GM23248 (cell line): ENCODE data around the gene APOBEC3H. TPM values are rescaled to one million over a fixed set of nuclear protein-coding genes. Genes with fewer than 3 reads are reported as not detected.

Source experiments
- DNase-seq: peaks from one replicate; pipeline ENCODE4 v3.0.0-alpha.2; 2015
- H2AFZ ChIP-seq: fragments of 200-600 bp; sonication (generic); 2 replicates; pipeline ENCODE4 v1.6.1; 2016; ENCODE audit warnings: antibody characterized with exemption
- H3F3A ChIP-seq: fragments of 200-600 bp; sonication (generic); 2 replicates; pipeline ENCODE4 v1.6.1; 2016; ENCODE audit warnings: mild to moderate bottlenecking, antibody characterized with exemption, mixed run types; ENCODE audit not compliant: insufficient read depth
- H3K27ac ChIP-seq: fragments of 200-600 bp; sonication (generic); 2 replicates; pipeline ENCODE4 v1.5.1; 2016; ENCODE audit warnings: mild to moderate bottlenecking
- H3K27me3 ChIP-seq: fragments of 200-600 bp; sonication (generic); replicated peaks from 2 replicates; pipeline ENCODE4 v1.6.1; 2016; ENCODE audit warnings: mild to moderate bottlenecking; ENCODE audit not compliant: insufficient read depth
- H3K36me3 ChIP-seq: fragments of 200-600 bp; sonication (generic); 2 replicates; pipeline ENCODE4 v1.6.1; 2016; ENCODE audit warnings: low read depth, mild to moderate bottlenecking
- H3K4me1 ChIP-seq: fragments of 200-600 bp; sonication (generic); 2 replicates; pipeline ENCODE4 v1.6.1; 2016; ENCODE audit warnings: mild to moderate bottlenecking; ENCODE audit not compliant: insufficient read depth
- H3K4me2 ChIP-seq: fragments of 200-600 bp; sonication (generic); one replicate; pipeline ENCODE4 v1.6.1; 2016; ENCODE audit warnings: mild to moderate bottlenecking; ENCODE audit not compliant: unreplicated experiment
- H3K4me3 ChIP-seq: fragments of 200-600 bp; sonication (generic); 2 replicates; pipeline ENCODE4 v1.5.1; 2016; ENCODE audit warnings: mild to moderate bottlenecking
- H3K79me2 ChIP-seq: fragments of 200-600 bp; sonication (generic); 2 replicates; pipeline ENCODE4 v1.6.1; 2016; ENCODE audit warnings: mild to moderate bottlenecking; ENCODE audit not compliant: insufficient read depth
- H3K9ac ChIP-seq: fragments of 200-600 bp; sonication (generic); 2 replicates; pipeline ENCODE4 v1.6.1; 2016; ENCODE audit warnings: mild to moderate bottlenecking
- H3K9me2 ChIP-seq: fragments of 200-600 bp; sonication (generic); 2 replicates; pipeline ENCODE4 v1.6.1; 2016; ENCODE audit warnings: mixed run types, mild to moderate bottlenecking, moderate library complexity; ENCODE audit not compliant: insufficient read depth
- H3K9me3 ChIP-seq: fragments of 200-600 bp; sonication (generic); one replicate; pipeline ENCODE4 v1.6.1; 2017; ENCODE audit warnings: low read depth
- H4K20me1 ChIP-seq: fragments of 200-600 bp; sonication (generic); 2 replicates; pipeline ENCODE4 v1.6.0; 2016; ENCODE audit not compliant: insufficient read depth
- EZH2 ChIP-seq: fragments of 200-600 bp; sonication (generic); IDR thresholded peaks from 2 replicates; pipeline ENCODE4 v1.6.1; 2018; ENCODE audit warnings: antibody characterized with exemption, mild to moderate bottlenecking; ENCODE audit not compliant: insufficient read depth, poor library complexity, severe bottlenecking
- EZH2phosphoT487 ChIP-seq: fragments of 200-600 bp; sonication (generic); IDR thresholded peaks from 2 replicates; pipeline ENCODE4 v1.6.1; 2018; ENCODE audit warnings: antibody characterized with exemption, moderate library complexity, mild to moderate bottlenecking, low read depth; ENCODE audit not compliant: insufficient read depth
- WGBS, 2 experiments: methylation state at CpG; one replicate each; pipeline ENCODE4 v1.1.6; 2015 to 2017; ENCODE audit warnings: low lambda C conversion rate in 2 of 2, low coverage in 1 of 2; ENCODE audit errors: missing lambda C conversion rate in 2 of 2; 5-methylcytosine and 5-hydroxymethylcytosine counted together
- in situ Hi-C: fragments of 300-500 bp; cut with MboI; formaldehyde crosslinking; loops from 2 replicates; pipeline ENCODE4 v1.15.0; 2020
- polyA plus RNA-seq: library from polyadenylated mRNA; unstranded; fragments of >200 nt; fragmentation: Nextera tagmentation; extraction: Ambion mirVana; gene quantifications from 2 replicates; pipeline ENCODE4 v1.2.1, GENCODE V29; 2016
- total RNA-seq: library from RNA; depleted of rRNA; stranded (reverse); fragments of >200 nt; shearing (Covaris generic); gene quantifications from 2 replicates; pipeline ENCODE4 v1.2.3, GENCODE V29; 2014

APOBEC3H gene
- total and polyA plus RNA-seq, 2 experiments from 2014 or later: not detected

- in situ Hi-C loops: no loop called here
Measured at GRCh38 chr22:39142088-39142680, 45.1 kb downstream of the APOBEC3H start.

GRCh38 chr22:39144101-39144767, 47.2 kb downstream of the APOBEC3H start:
- no peak overlapping the region for H3K27ac ChIP-seq
- H3K36me3 ChIP-seq: no peaks in the 10 kb centered on the region
- TF ChIP-seq EZH2phosphoT487 (no peak), EZH2 (no peak)
- H3K9me2 ChIP-seq: no peaks in the 10 kb centered on the region
- H3K4me3 ChIP-seq: peak overlapping the region; percentile 89
- H2AFZ ChIP-seq: peak overlapping the region; percentile 90
- in situ Hi-C loops: no loop called here
- DNase-seq: peak; percentile 73
- H3K4me2 ChIP-seq: peak overlapping the region; percentile 76
- H3K79me2 ChIP-seq: no peaks in the 10 kb centered on the region
- no peaks in the 10 kb centered on the region for H3K9me3 ChIP-seq
- H3K27me3 ChIP-seq: no peaks in the 10 kb centered on the region
- peak overlapping the region; percentile 79 for H3K9ac ChIP-seq
- H4K20me1 ChIP-seq: no peaks in the 10 kb centered on the region
- WGBS, 2 experiments: 5 to 10% methylated on average over 19 to 22 of the region's 22 CpGs
- no peaks in the 10 kb centered on the region for H3F3A ChIP-seq
- peaks cover 4% of the 10 kb centered on the region; the same call in 1 of the 2 replicates for H3K4me1 ChIP-seq

More at GRCh38 chr22:39142088-39142680, 45.1 kb downstream of the APOBEC3H start:
- no peaks in the 10 kb centered on the region for H3K9me2 ChIP-seq
- no peak for DNase-seq
- WGBS, 2 experiments: 91 to 92% methylated on average over 14 of the region's 14 CpGs
- H3K4me2 ChIP-seq: no peak overlapping the region
- no peaks in the 10 kb centered on the region for H3F3A ChIP-seq
- H2AFZ ChIP-seq: no peak overlapping the region
- no peaks in the 10 kb centered on the region for H4K20me1 ChIP-seq
- H3K9me3 ChIP-seq: no peaks in the 10 kb centered on the region
- TF ChIP-seq EZH2phosphoT487 (no peak), EZH2 (no peak)
- no peak overlapping the region for H3K4me3 ChIP-seq
- no peak overlapping the region for H3K9ac ChIP-seq
- peaks cover 4% of the 10 kb centered on the region; the same call in 1 of the 2 replicates for H3K4me1 ChIP-seq
- H3K36me3 ChIP-seq: no peaks in the 10 kb centered on the region
- no peaks in the 10 kb centered on the region for H3K79me2 ChIP-seq
- no peak overlapping the region for H3K27ac ChIP-seq
- no peaks in the 10 kb centered on the region for H3K27me3 ChIP-seq

DNA sequence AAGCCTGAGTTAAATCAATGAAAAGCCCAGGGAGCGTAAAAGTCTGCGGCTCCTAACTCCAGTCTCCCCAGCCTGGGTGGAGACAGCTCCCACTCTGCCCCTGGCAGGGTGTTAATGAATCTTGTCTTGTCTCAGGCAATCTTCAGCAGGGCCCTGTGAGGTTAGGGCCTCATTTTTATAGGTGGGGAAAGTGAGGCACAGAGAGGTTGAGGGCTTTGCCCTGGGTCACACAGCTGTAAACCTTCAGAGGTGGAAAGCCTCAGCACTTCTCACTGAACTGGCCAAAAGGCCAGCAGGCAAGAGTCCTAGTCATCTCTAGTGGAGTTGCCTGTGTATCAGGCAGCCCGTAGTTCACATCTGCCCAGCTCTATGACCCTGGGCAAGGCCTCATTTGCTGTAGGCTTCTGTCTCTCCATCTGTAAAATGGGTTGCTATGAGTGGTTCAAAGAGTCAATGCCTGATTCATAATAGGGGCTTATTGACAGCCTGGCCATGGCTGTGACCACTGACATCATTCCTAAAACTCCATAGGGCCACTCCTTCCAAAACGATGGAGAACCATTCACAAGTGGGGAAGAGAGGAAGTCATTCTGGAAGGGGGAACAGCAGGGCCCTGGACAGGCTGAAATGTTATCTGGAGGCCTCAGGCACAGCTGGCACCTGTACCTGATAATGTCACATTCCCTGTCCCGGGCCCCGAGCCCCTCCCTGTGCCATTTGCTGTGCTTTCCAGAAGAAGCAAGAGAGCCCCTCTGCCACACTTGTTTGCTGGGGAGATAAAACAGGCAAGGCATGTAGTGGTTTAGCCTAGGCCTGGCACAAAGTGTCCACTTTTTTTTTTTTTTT, 49.4 kb downstream of the APOBEC3H start:
- peak overlapping the region; percentile 50 for H3K27ac ChIP-seq
- H3K4me3 ChIP-seq: peak overlapping the region; percentile 89
- H3K79me2 ChIP-seq: no peaks in the 10 kb centered on the region
- peak; percentile 7 for DNase-seq
- no peaks in the 10 kb centered on the region for H3K9me3 ChIP-seq
- H3K4me1 ChIP-seq: peaks cover 4% of the 10 kb centered on the region; the same call in 1 of the 2 replicates
- H3K27me3 ChIP-seq: no peaks in the 10 kb centered on the region
- H3K9me2 ChIP-seq: no peaks in the 10 kb centered on the region
- 50 to 55% methylated on average over 6 of the region's 6 CpGs for WGBS, 2 experiments
- H2AFZ ChIP-seq: peak overlapping the region; percentile 80
- H3K4me2 ChIP-seq: peak overlapping the region; percentile 67
- H4K20me1 ChIP-seq: no peaks in the 10 kb centered on the region
- peak overlapping the region; percentile 79 for H3K9ac ChIP-seq
- TF ChIP-seq EZH2 (no peak), EZH2phosphoT487 (no peak)
- in situ Hi-C loops: no loop called here
- H3F3A ChIP-seq: no peaks in the 10 kb centered on the region; the same call in 1 of the 2 replicates
- H3K36me3 ChIP-seq: no peaks in the 10 kb centered on the region

GRCh38 chr22:39147335-39148025, 50.4 kb downstream of the APOBEC3H start:
- Histone ChIP-seq H3K9ac (no peak overlapping the region), H3K27ac (no peak overlapping the region), H3F3A (no peaks in the 10 kb centered on the region; the same call in 1 of the 2 replicates), H3K36me3 (no peaks in the 10 kb centered on the region), H3K9me3 (no peaks in the 10 kb centered on the region), H2AFZ (no peak overlapping the region), H3K4me1 (peaks cover 4% of the 10 kb centered on the region; the same call in 1 of the 2 replicates), H3K27me3 (no peaks in the 10 kb centered on the region), H3K79me2 (no peaks in the 10 kb centered on the region), H3K4me2 (no peak overlapping the region), H4K20me1 (no peaks in the 10 kb centered on the region), H3K9me2 (no peaks in the 10 kb centered on the region), H3K4me3 (no peak overlapping the region)
- in situ Hi-C loops: no loop called here
- DNase-seq: no peak
- 66 to 79% methylated on average over 5 of the region's 5 CpGs for WGBS, 2 experiments
- TF ChIP-seq EZH2: no peak
- TF ChIP-seq EZH2phosphoT487: no peak
